HepG2 (cell line): ENCODE results near the gene CDC14B. TPM values are rescaled to one million over a fixed set of nuclear protein-coding genes. Genes with fewer than 3 reads are reported as not detected.

Experiments used
- HOXA5 ChIP-seq: sonication (generic); formaldehyde crosslinking; IDR thresholded peaks from 2 replicates; pipeline ENCODE4 v1.4.0; 2020; ENCODE audit warnings: missing genetic modification reagents
- REXO4 ChIP-seq: sonication (generic); formaldehyde crosslinking; IDR thresholded peaks from 2 replicates; pipeline ENCODE4 v1.8.0; 2022; ENCODE audit warnings: missing genetic modification reagents, mild to moderate bottlenecking, borderline replicate concordance
- RXRA ChIP-seq: sonication (generic); formaldehyde crosslinking; IDR thresholded peaks from 2 replicates; pipeline ENCODE4 v1.5.1; 2020; ENCODE audit warnings: missing genetic modification reagents
- SSRP1 ChIP-seq: IDR thresholded peaks from 2 replicates; pipeline ENCODE4 v1.6.1; 2016; ENCODE audit warnings: control low read depth
- TBP ChIP-seq: sonication (generic); formaldehyde crosslinking; IDR thresholded peaks from 2 replicates; pipeline ENCODE4 v1.5.0; 2020; ENCODE audit warnings: missing genetic modification reagents
- TRIM24 ChIP-seq: sonication (generic); formaldehyde crosslinking; IDR thresholded peaks from 2 replicates; pipeline ENCODE4 v1.8.0; 2022; ENCODE audit warnings: mild to moderate bottlenecking, missing genetic modification reagents
- ZNF235 ChIP-seq: sonication (generic); formaldehyde crosslinking; IDR thresholded peaks from 2 replicates; pipeline ENCODE4 v1.8.1; 2023; ENCODE audit warnings: mild to moderate bottlenecking, missing genetic modification reagents, borderline replicate concordance
- ZNF260 ChIP-seq: sonication (generic); formaldehyde crosslinking; IDR thresholded peaks from 2 replicates; pipeline ENCODE4 v1.4.0; 2020; ENCODE audit warnings: missing genetic modification reagents, low read depth, mild to moderate bottlenecking, borderline replicate concordance
- polyA plus RNA-seq, 8 experiments: library from polyadenylated mRNA; depleted of rRNA in 3 of 8; stranded (reverse) in 7 of 8; unstranded in 1 of 8; fragments of >200 nt; fragmentation: Illumina TruSeq in 4 of 8; extraction: Trizol in 4 of 8; gene quantifications; 2 replicates each; pipeline versions ENCODE4 v1.2.1 to v1.2.3, GENCODE V29; 2011 to 2016; ENCODE audit warnings: low read depth in 4 of 8, missing spikeins in 1 of 8, mixed read lengths in 1 of 8; ENCODE audit not compliant: insufficient read depth in 1 of 8
- total RNA-seq, 5 experiments: library from RNA; depleted of rRNA; stranded (reverse); fragments of >200 nt; fragmentation: Illumina TruSeq; extraction: Trizol; gene quantifications; 2 replicates each; pipeline ENCODE4 v1.2.3, GENCODE V29; 2016; ENCODE audit warnings: low read depth in 1 of 5
- TF ChIP-seq, protein P1 (sequence below): sonication (generic); formaldehyde crosslinking; IDR thresholded peaks from one replicate; pipeline ENCODE4 v1.5.1; 2020; ENCODE audit warnings: mild to moderate bottlenecking, missing genetic modification reagents; ENCODE audit errors: not compliant biosample characterization
- TF ChIP-seq, protein P2 (sequence below): sonication (generic); formaldehyde crosslinking; conservative IDR thresholded peaks from 2 replicates; pipeline ENCODE4 v1.8.1; 2023; ENCODE audit warnings: missing genetic modification reagents
- TF ChIP-seq, protein P3 (sequence below), 2 experiments: sonication (generic) in 1 of 2; formaldehyde crosslinking in 1 of 2; IDR thresholded peaks; 2 replicates each; pipeline versions ENCODE4 v1.6.1 to v1.9.0; 2014 to 2022; ENCODE audit warnings: antibody characterized with exemption in 1 of 2, borderline replicate concordance in 1 of 2, inconsistent platforms in 1 of 2, low read depth in 1 of 2, missing genetic modification reagents in 1 of 2
- TF ChIP-seq, protein P4 (sequence below): IDR thresholded peaks from 2 replicates; pipeline ENCODE4 v1.6.1; 2012; ENCODE audit warnings: inconsistent platforms

CDC14B gene
- total and polyA plus RNA-seq, 2 of the 13 experiments (the other 11 are each of a cell fraction or from before 2014, with no cell fraction given), result 25.8 to 33.3 TPM

DNA sequence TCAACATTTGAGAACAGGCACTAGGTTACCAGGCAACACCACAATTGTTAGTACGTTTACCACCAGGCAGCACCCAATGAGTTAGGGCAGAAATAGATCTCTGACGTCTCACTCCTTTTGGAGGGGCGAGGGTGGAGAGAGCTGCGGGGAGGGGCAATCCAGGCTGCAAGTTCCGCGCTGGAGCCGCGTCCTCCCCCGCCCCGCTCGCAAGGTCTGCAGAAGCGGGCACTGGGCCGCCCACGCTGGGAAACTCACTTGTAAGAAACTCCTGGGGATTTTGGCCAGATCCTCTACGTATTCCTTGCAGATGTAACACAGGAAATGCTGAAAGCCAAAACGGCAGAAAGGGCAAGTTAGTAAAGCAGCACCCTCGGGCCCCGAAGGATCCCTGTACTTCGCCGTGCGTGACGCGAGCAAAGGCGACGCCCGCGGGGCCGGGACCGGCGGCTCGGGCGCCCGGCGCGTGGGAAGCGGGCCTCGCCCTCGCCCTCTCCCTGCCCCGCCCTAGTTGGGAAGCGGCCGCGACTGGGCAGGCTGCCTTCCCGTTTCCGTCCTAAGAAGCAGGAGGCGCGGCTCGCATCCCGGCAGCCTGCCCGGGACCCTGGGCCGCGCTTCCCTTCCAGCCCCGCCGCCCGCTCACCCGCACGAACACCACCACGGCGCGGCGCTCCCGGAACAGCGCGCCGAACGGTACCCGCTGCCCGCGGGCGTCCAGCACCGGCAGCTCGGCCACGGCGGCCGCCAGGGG is 35.0 kb upstream of the CDC14B start (continued):
- TF ChIP-seq TBP (CRISPR knock-in tag) (no peak), TRIM24 (no peak), SSRP1 (CRISPR knock-in tag) (0 out of 2 replicates have a peak, but pooled peaks have one; percentile 42), HOXA5 (CRISPR knock-in tag) (no peak), ZNF260 (CRISPR knock-in tag) (no peak), RXRA (CRISPR knock-in tag) (no peak), REXO4 (CRISPR knock-in tag) (no peak), ZNF235 (CRISPR knock-in tag) (no peak)
- TF ChIP-seq, protein P1, sequence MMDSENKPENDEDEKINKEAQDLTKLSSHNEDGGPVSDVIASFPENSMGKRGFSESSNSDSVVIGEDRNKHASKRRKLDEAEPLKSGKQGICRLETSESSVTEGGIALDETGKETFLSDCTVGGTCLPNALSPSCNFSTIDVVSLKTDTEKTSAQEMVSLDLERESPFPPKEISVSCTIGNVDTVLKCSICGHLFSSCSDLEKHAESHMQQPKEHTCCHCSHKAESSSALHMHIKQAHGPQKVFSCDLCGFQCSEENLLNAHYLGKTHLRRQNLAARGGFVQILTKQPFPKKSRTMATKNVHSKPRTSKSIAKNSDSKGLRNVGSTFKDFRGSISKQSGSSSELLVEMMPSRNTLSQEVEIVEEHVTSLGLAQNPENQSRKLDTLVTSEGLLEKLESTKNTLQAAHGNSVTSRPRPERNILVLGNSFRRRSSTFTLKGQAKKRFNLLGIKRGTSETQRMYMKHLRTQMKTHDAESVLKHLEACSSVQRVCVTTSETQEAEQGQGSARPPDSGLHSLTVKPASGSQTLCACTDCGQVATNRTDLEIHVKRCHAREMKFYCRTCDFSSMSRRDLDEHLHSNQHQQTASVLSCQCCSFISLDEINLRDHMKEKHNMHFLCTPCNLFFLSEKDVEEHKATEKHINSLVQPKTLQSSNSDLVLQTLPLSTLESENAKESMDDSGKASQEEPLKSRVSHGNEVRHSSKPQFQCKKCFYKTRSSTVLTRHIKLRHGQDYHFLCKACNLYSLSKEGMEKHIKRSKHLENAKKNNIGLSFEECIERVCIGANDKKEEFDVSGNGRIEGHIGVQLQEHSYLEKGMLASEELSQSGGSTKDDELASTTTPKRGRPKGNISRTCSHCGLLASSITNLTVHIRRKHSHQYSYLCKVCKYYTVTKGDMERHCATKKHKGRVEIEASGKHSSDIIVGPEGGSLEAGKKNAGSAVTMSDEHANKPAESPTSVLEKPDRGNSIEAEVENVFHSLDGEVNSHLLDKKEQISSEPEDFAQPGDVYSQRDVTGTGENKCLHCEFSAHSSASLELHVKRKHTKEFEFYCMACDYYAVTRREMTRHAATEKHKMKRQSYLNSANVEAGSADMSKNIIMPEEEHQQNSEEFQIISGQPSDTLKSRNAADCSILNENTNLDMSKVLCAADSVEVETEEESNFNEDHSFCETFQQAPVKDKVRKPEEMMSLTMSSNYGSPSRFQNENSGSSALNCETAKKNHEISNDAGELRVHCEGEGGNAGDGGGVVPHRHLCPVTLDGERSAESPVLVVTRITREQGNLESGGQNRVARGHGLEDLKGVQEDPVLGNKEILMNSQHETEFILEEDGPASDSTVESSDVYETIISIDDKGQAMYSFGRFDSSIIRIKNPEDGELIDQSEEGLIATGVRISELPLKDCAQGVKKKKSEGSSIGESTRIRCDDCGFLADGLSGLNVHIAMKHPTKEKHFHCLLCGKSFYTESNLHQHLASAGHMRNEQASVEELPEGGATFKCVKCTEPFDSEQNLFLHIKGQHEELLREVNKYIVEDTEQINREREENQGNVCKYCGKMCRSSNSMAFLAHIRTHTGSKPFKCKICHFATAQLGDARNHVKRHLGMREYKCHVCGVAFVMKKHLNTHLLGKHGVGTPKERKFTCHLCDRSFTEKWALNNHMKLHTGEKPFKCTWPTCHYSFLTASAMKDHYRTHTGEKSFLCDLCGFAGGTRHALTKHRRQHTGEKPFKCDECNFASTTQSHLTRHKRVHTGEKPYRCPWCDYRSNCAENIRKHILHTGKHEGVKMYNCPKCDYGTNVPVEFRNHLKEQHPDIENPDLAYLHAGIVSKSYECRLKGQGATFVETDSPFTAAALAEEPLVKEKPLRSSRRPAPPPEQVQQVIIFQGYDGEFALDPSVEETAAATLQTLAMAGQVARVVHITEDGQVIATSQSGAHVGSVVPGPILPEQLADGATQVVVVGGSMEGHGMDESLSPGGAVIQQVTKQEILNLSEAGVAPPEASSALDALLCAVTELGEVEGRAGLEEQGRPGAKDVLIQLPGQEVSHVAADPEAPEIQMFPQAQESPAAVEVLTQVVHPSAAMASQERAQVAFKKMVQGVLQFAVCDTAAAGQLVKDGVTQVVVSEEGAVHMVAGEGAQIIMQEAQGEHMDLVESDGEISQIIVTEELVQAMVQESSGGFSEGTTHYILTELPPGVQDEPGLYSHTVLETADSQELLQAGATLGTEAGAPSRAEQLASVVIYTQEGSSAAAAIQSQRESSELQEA, result no peak
- TF ChIP-seq, protein P2, sequence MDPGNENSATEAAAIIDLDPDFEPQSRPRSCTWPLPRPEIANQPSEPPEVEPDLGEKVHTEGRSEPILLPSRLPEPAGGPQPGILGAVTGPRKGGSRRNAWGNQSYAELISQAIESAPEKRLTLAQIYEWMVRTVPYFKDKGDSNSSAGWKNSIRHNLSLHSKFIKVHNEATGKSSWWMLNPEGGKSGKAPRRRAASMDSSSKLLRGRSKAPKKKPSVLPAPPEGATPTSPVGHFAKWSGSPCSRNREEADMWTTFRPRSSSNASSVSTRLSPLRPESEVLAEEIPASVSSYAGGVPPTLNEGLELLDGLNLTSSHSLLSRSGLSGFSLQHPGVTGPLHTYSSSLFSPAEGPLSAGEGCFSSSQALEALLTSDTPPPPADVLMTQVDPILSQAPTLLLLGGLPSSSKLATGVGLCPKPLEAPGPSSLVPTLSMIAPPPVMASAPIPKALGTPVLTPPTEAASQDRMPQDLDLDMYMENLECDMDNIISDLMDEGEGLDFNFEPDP (CRISPR knock-in tag), result no peak
- TF ChIP-seq, protein P3, sequence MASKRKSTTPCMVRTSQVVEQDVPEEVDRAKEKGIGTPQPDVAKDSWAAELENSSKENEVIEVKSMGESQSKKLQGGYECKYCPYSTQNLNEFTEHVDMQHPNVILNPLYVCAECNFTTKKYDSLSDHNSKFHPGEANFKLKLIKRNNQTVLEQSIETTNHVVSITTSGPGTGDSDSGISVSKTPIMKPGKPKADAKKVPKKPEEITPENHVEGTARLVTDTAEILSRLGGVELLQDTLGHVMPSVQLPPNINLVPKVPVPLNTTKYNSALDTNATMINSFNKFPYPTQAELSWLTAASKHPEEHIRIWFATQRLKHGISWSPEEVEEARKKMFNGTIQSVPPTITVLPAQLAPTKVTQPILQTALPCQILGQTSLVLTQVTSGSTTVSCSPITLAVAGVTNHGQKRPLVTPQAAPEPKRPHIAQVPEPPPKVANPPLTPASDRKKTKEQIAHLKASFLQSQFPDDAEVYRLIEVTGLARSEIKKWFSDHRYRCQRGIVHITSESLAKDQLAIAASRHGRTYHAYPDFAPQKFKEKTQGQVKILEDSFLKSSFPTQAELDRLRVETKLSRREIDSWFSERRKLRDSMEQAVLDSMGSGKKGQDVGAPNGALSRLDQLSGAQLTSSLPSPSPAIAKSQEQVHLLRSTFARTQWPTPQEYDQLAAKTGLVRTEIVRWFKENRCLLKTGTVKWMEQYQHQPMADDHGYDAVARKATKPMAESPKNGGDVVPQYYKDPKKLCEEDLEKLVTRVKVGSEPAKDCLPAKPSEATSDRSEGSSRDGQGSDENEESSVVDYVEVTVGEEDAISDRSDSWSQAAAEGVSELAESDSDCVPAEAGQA (IDR thresholded peaks at IDR 0.05; ENCODE audit: low read depth), result no peak
- TF ChIP-seq, protein P3 (CRISPR knock-in tag; IDR thresholded peaks at IDR 0.05; ENCODE audit: borderline replicate concordance), result no peak
- TF ChIP-seq, protein P4, sequence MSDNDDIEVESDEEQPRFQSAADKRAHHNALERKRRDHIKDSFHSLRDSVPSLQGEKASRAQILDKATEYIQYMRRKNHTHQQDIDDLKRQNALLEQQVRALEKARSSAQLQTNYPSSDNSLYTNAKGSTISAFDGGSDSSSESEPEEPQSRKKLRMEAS, result peak; percentile 34; the same call in 1 of the 2 replicates
